Erythroblast (primary cell): ENCODE results near the gene COQ8A.

ENCODE experiments used
- GATA1 ChIP-seq: IDR thresholded peaks from 2 replicates; pipeline ENCODE4 v1.6.1; 2011; ENCODE audit warnings: low read depth, mild to moderate bottlenecking, control low read depth, low read length, moderate library complexity
- POLR2A ChIP-seq: IDR thresholded peaks from 2 replicates; pipeline ENCODE4 v1.6.1; 2011; ENCODE audit warnings: mild to moderate bottlenecking, low read length

DNA sequence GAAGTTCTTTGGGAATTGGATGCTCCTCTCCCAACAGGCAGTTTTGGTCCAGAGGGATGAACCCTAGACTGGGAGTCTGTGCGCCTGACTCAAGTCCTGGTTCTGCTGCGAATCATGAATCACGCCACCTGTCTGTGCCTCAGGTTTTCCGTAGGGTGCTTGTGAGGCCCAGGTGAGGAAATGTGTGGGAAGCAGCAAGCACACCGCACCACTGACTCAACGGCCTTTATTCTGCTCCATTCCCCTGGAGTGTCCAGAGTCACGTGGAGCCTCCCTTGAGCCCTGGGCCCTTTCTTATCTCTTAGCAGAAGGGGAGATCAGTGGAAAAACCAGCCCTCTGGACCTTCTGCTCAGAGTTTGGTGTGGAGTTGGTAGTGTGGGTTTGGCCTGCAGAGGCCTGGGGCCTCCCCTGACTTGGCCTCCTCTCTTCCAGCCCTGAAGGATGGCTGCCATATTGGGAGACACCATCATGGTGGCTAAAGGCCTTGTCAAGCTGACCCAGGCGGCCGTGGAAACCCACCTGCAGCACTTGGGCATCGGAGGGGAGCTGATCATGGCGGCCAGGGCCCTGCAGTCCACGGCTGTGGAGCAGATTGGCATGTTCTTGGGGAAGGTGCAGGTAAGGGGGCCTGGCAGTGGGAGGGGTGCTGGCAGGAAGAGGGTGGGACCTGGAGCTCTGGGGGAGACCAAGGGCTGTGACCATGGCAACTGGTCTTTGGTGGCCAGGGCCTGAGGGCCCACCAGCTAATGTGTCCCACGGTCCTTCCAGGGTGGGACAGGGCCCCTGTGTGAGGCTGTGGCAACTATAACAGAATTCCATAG lies 21.1 kb downstream of the COQ8A start:
- TF ChIP-seq POLR2A (no peak), GATA1 (no peak)
